Measurements from ENCODE around the gene MYT1.

GRCh38 chr20:64214113-64214512, 49.9 kb downstream of the MYT1 start:
- TF ChIP-seq CTCF (IDR thresholded peaks at IDR 0.05): no peak
- TF ChIP-seq POLR2A (IDR thresholded peaks at IDR 0.05): no peak
- no peak for TF ChIP-seq POLR2AphosphoS5 (IDR thresholded peaks at IDR 0.05; ENCODE audit: insufficient read depth in 1 of 2, low read depth in 1 of 2)
